ENCODE measurements around the gene CLEC3B. TPM values are rescaled to one million over a fixed set of nuclear protein-coding genes. Genes with fewer than 3 reads are reported as not detected.

CLEC3B gene
- total RNA-seq, 1 donor from 2014 or later: not detected

DNA sequence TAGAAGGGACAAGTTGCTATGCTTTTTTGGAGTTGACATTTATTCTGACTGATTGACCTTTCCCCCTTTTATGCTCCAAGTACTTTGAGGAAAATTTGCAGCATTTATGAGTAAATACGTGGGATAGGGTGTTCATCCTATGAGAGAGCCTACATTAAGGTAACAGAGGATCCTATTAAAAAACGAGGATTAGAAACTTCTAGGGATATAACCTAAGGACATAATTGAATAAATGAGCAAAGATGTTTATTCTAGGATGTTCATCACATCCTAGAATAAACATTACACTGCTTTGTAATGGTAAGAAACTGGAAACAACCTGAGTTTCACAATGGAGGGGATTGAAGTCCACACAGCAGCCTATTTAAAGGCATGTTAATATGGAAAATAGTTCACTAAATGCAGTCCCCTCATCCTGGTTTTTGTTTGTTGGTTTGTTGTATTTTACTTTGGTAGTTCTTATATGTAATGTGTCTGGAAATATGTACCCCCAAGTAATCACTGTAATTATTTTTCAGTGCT is 23.9 kb upstream of the CLEC3B start:
- H3K36me3 Mint-ChIP-seq (ENCODE audit: unreplicated experiment): peaks cover 23% of the 10 kb centered on the region
- no peaks in the 10 kb centered on the region for H3K27me3 Mint-ChIP-seq (ENCODE audit: unreplicated experiment)
- H3K4me1 Mint-ChIP-seq (ENCODE audit: low read depth, unreplicated experiment): peaks cover 5% of the 10 kb centered on the region
- TF ChIP-seq, protein P1, sequence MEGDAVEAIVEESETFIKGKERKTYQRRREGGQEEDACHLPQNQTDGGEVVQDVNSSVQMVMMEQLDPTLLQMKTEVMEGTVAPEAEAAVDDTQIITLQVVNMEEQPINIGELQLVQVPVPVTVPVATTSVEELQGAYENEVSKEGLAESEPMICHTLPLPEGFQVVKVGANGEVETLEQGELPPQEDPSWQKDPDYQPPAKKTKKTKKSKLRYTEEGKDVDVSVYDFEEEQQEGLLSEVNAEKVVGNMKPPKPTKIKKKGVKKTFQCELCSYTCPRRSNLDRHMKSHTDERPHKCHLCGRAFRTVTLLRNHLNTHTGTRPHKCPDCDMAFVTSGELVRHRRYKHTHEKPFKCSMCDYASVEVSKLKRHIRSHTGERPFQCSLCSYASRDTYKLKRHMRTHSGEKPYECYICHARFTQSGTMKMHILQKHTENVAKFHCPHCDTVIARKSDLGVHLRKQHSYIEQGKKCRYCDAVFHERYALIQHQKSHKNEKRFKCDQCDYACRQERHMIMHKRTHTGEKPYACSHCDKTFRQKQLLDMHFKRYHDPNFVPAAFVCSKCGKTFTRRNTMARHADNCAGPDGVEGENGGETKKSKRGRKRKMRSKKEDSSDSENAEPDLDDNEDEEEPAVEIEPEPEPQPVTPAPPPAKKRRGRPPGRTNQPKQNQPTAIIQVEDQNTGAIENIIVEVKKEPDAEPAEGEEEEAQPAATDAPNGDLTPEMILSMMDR (IDR thresholded peaks at IDR 0.05; ENCODE audit: partially characterized antibody, unreplicated experiment): no peak
- no peak overlapping the region for H3K27ac Mint-ChIP-seq (ENCODE audit: unreplicated experiment)
- no peak overlapping the region for H3K4me3 Mint-ChIP-seq (ENCODE audit: unreplicated experiment)
- no peaks in the 10 kb centered on the region for H3K9me3 Mint-ChIP-seq (ENCODE audit: unreplicated experiment)
- no peak for DNase-seq

DNA sequence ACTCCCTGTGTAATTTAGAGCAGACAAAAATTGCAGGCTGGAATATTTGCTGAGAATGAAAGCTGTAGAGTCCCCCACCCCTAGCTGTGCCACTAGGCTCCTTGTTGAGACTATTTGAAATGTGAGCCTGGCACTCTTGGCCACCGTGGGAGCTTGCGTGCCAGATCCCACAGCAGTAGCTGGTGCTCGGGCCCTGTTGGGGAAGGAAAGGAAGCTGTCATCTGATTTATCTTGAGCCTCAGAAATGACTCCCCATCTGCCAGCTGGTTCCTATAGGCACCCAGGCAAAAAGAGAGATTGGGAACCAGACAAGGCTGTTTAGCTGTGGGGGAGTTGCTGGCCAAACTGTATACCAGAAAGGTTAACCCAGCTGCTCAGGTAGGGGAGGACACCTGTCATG is 23.4 kb upstream of the CLEC3B start:
- Mint-ChIP-seq H3K36me3 (ENCODE audit: unreplicated experiment) (peaks cover 23% of the 10 kb centered on the region), H3K4me1 (ENCODE audit: low read depth, unreplicated experiment) (peaks cover 3% of the 10 kb centered on the region), H3K27me3 (ENCODE audit: unreplicated experiment) (no peaks in the 10 kb centered on the region), H3K9me3 (ENCODE audit: unreplicated experiment) (no peaks in the 10 kb centered on the region), H3K4me3 (ENCODE audit: unreplicated experiment) (no peak overlapping the region), H3K27ac (ENCODE audit: unreplicated experiment) (no peak overlapping the region)
- DNase-seq: no peak
- TF ChIP-seq, protein P1 (IDR thresholded peaks at IDR 0.05; ENCODE audit: partially characterized antibody, unreplicated experiment): no peak

DNA sequence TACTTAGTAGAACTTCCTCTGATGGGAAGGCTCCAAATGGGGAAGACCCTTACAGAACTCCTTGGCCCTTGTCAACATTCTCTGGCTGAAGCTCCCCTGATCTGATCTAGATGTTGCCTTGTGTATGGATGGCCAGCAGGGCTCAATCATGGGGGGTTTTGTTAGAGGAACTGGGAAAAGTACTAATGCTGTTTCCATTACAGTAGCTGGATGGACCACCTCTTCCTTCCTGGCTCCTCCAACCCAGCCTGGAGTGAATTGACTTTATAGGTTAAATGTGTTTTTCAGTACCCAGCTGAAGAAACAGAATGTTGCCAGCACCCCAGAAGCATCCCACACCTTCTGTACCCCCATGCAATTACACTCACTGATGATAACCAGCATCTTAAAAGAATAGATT is 22.7 kb upstream of the CLEC3B start:
- TF ChIP-seq, protein P1 (IDR thresholded peaks at IDR 0.05; ENCODE audit: partially characterized antibody, unreplicated experiment): no peak
- no peaks in the 10 kb centered on the region for H3K4me1 Mint-ChIP-seq (ENCODE audit: low read depth, unreplicated experiment)
- no peak overlapping the region for H3K27ac Mint-ChIP-seq (ENCODE audit: unreplicated experiment)
- H3K36me3 Mint-ChIP-seq (ENCODE audit: unreplicated experiment): peaks cover 23% of the 10 kb centered on the region
- H3K4me3 Mint-ChIP-seq (ENCODE audit: unreplicated experiment): no peak overlapping the region
- no peaks in the 10 kb centered on the region for H3K27me3 Mint-ChIP-seq (ENCODE audit: unreplicated experiment)
- DNase-seq: no peak
- H3K9me3 Mint-ChIP-seq (ENCODE audit: unreplicated experiment): no peaks in the 10 kb centered on the region

DNA sequence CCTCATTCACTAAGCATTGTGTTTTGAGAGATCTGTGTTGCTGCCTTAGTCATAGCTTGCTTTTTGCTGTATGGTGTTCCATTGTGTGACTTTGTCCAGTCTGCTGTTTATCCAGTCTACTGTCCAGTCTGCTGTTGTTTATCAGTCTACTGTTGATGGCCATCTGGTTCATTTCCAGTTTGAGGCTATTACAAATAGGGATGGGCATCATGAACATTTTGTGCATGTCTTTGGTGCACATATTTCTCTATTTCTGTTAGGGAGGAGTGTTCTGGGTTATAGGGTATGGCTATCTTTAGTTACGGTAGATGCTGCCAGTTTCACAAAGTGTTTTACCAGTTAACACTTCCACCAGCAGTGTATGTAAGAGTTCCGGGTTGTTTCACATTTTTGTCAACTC is 22.2 kb upstream of the CLEC3B start:
- no peak for DNase-seq
- Mint-ChIP-seq H3K27me3 (ENCODE audit: unreplicated experiment) (no peaks in the 10 kb centered on the region), H3K4me3 (ENCODE audit: unreplicated experiment) (no peak overlapping the region), H3K27ac (ENCODE audit: unreplicated experiment) (no peak overlapping the region), H3K36me3 (ENCODE audit: unreplicated experiment) (peaks cover 23% of the 10 kb centered on the region), H3K9me3 (ENCODE audit: unreplicated experiment) (no peaks in the 10 kb centered on the region), H3K4me1 (ENCODE audit: low read depth, unreplicated experiment) (no peaks in the 10 kb centered on the region)
- TF ChIP-seq, protein P1 (IDR thresholded peaks at IDR 0.05; ENCODE audit: partially characterized antibody, unreplicated experiment): no peak

DNA sequence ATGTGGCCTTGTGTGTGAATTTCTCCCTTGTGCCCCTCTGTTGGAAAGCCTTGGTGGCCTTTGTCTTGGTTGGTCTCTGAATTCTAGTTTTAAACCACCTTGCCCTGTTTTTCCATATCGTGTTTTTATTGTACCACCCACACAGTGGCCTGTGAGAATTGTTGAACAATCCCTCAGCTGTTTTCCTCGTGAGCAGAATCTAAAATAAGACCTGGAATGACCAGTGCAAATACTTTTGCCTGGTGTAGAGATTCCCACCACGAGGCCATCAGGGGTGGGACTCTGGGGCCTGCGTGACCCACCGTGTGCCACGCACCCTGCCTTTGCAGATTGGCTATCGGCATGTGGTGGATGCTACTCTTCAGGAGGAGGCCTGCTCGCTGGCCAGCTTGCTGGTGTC is 19.0 kb upstream of the CLEC3B start:
- TF ChIP-seq, protein P1 (IDR thresholded peaks at IDR 0.05; ENCODE audit: partially characterized antibody, unreplicated experiment): no peak
- Mint-ChIP-seq H3K4me1 (ENCODE audit: low read depth, unreplicated experiment) (peaks cover 8% of the 10 kb centered on the region), H3K4me3 (ENCODE audit: unreplicated experiment) (no peak overlapping the region), H3K27me3 (ENCODE audit: unreplicated experiment) (no peaks in the 10 kb centered on the region), H3K9me3 (ENCODE audit: unreplicated experiment) (no peaks in the 10 kb centered on the region), H3K27ac (ENCODE audit: unreplicated experiment) (no peak overlapping the region), H3K36me3 (ENCODE audit: unreplicated experiment) (peaks cover 23% of the 10 kb centered on the region)
- DNase-seq: no peak

Measured in glutamatergic neuron (in vitro differentiated cells).